HepG2 (cell line): ENCODE data around the gene FAM81A. TPM values are rescaled to one million over a fixed set of nuclear protein-coding genes. Genes with fewer than 3 reads are reported as not detected.

Source experiments
- ATAC-seq: fragments of 200-7000 bp; cut with Tn5 transposase; 3 replicates; pipeline ENCODE4 v1.9.1; 2020; ENCODE audit warnings: mild to moderate bottlenecking, moderate library complexity
- BruUV-seq: library from RNA; stranded (reverse); fragments of 400-500 nt; replicated peaks from 2 replicates; lab custom pipeline; 2021; lab: Mats Ljungman, UMichigan
- CTCF ChIA-PET: fragments of 300-600 bp; formaldehyde crosslinking; extraction: SDS; loops from one replicate; lab custom pipeline; 2021; ENCODE audit warnings: low total read pairs, inconsistent platforms, low intra/inter-chr PET ratio; lab: Yijun Ruan, JAX
- POLR2A ChIA-PET: fragments of 350-600 bp; sonication (Branson Sonifier 250); formaldehyde crosslinking; loops from one replicate; lab custom pipeline; 2020; ENCODE audit warnings: antibody characterized with exemption, inconsistent platforms; lab: Yijun Ruan, JAX
- DNase-seq: peaks from one replicate; pipeline ENCODE4 v3.0.0-alpha.2; 2015; ENCODE audit warnings: low spot score
- FAIRE-seq: peaks from 3 replicates; lab custom pipeline; 2011; peaks lifted over from hg19 to GRCh38; lab: Jason Lieb, UNC
- H2AFZ ChIP-seq: one replicate; pipeline ENCODE4 v1.6.1; 2011; ENCODE audit warnings: low read length, inconsistent platforms
- H3K27ac ChIP-seq: fragments of 300-600 bp; 3 replicates; pipeline ENCODE4 v1.8.0; 2011; ENCODE audit warnings: mixed run types, mild to moderate bottlenecking, mixed read lengths, low read length, inconsistent platforms; ENCODE audit not compliant: insufficient read depth; ENCODE audit errors: extremely low read length
- H3K27me3 ChIP-seq, 2 experiments: fragments of 200-600 bp in 1 of 2; 2 replicates in 1 of 2; 3 replicates in 1 of 2; pipeline versions ENCODE4 v1.6.0 to v1.8.0; 2011; ENCODE audit warnings: low read length in 2 of 2, mild to moderate bottlenecking in 2 of 2, moderate library complexity in 2 of 2, inconsistent platforms in 1 of 2; ENCODE audit not compliant: insufficient read depth in 2 of 2, control insufficient read depth in 1 of 2
- H3K36me3 ChIP-seq, 2 experiments: fragments of 200-600 bp in 1 of 2; replicated peaks in 1 of 2; 2 replicates in 1 of 2; 3 replicates in 1 of 2; pipeline versions ENCODE4 v1.5.1 to v1.8.0; 2011; ENCODE audit warnings: low read length in 2 of 2, inconsistent platforms in 1 of 2; ENCODE audit not compliant: insufficient read depth in 2 of 2, control insufficient read depth in 1 of 2
- H3K4me1 ChIP-seq: 2 replicates; pipeline ENCODE4 v1.5.1; 2012; ENCODE audit warnings: low read length, inconsistent platforms; ENCODE audit not compliant: insufficient read depth
- H3K4me2 ChIP-seq: 2 replicates; pipeline ENCODE4 v1.6.0; 2011; ENCODE audit warnings: low read depth, low read length, inconsistent platforms
- H3K4me3 ChIP-seq, 3 experiments: fragments of 200-600 bp in 1 of 3; sonication (generic), shearing (Covaris generic) in 1 of 3; replicated peaks in 1 of 3; 2 replicates each; pipeline ENCODE4 v1.5.1; 2011 to 2016; ENCODE audit warnings: low read length in 3 of 3, inconsistent platforms in 2 of 3, low read depth in 2 of 3, mild to moderate bottlenecking in 2 of 3, control low read depth in 1 of 3, mixed read lengths in 1 of 3; ENCODE audit not compliant: insufficient read depth in 1 of 3
- H3K79me2 ChIP-seq: one replicate; pipeline ENCODE4 v1.6.1; 2011; ENCODE audit warnings: low read length, inconsistent platforms; ENCODE audit not compliant: insufficient read depth
- H3K9ac ChIP-seq: 2 replicates; pipeline ENCODE4 v1.6.0; 2011; ENCODE audit warnings: mild to moderate bottlenecking, low read depth, low read length, inconsistent platforms; ENCODE audit not compliant: insufficient read depth
- H3K9me3 ChIP-seq: 2 replicates; pipeline ENCODE4 v1.5.1; 2012; ENCODE audit warnings: mild to moderate bottlenecking, low read length
- H4K20me1 ChIP-seq: 2 replicates; pipeline ENCODE4 v1.6.0; 2011; ENCODE audit warnings: inconsistent platforms, mild to moderate bottlenecking, low read length, moderate library complexity; ENCODE audit not compliant: insufficient read depth
- JUN ChIP-seq: sonication (generic); formaldehyde crosslinking; IDR thresholded peaks from 2 replicates; pipeline ENCODE4 v1.4.0; 2020; ENCODE audit warnings: mild to moderate bottlenecking, missing genetic modification reagents
- MAX ChIP-seq: IDR thresholded peaks from 2 replicates; pipeline ENCODE4 v1.6.1; 2012; ENCODE audit warnings: inconsistent platforms
- ZNF331 ChIP-seq: sonication (generic); formaldehyde crosslinking; IDR thresholded peaks from 2 replicates; pipeline ENCODE4 v1.4.0; 2020; ENCODE audit warnings: missing genetic modification reagents
- ZNF646 ChIP-seq: sonication (generic); formaldehyde crosslinking; IDR thresholded peaks from 2 replicates; pipeline ENCODE4 v1.9.0; 2021; ENCODE audit warnings: mild to moderate bottlenecking, missing genetic modification reagents
- ZNF770 ChIP-seq: sonication (generic); formaldehyde crosslinking; IDR thresholded peaks from 2 replicates; pipeline ENCODE4 v1.5.0; 2020; ENCODE audit warnings: mild to moderate bottlenecking, missing genetic modification reagents
- WGBS: methylation state at CpG from one replicate; pipeline ENCODE4 v1.1.6; 2017; ENCODE audit warnings: low lambda C conversion rate; 5-methylcytosine and 5-hydroxymethylcytosine counted together
- in situ Hi-C: cut with HindIII; loops from 2 replicates; pipeline ENCODE4 v1.10.0; 2017; ENCODE audit warnings: low pct_unique_long_range_greater_than_20kb; ENCODE audit not compliant: extremely low pct_ligation_motif_present
- intact Hi-C: fragments of 100-400 bp; cut with micrococcal nuclease; formaldehyde crosslinking; loops from one replicate; pipeline ENCODE4 v1.10.0; 2022; ENCODE audit not compliant: unreplicated experiment
- polyA plus RNA-seq, 8 experiments: library from polyadenylated mRNA; depleted of rRNA in 3 of 8; stranded (reverse) in 7 of 8; unstranded in 1 of 8; fragments of >200 nt; fragmentation: Illumina TruSeq in 4 of 8; extraction: Trizol in 4 of 8; gene quantifications; 2 replicates each; pipeline versions ENCODE4 v1.2.1 to v1.2.3, GENCODE V29; 2011 to 2016; ENCODE audit warnings: low read depth in 4 of 8, missing spikeins in 1 of 8, mixed read lengths in 1 of 8; ENCODE audit not compliant: insufficient read depth in 1 of 8
- total RNA-seq, 5 experiments: library from RNA; depleted of rRNA; stranded (reverse); fragments of >200 nt; fragmentation: Illumina TruSeq; extraction: Trizol; gene quantifications; 2 replicates each; pipeline ENCODE4 v1.2.3, GENCODE V29; 2016; ENCODE audit warnings: low read depth in 1 of 5

Gene FAM81A
- total and polyA plus RNA-seq, 2 of the 13 experiments (the other 11 are each of a cell fraction or from before 2014, with no cell fraction given) = 0.09 TPM; not detected in 1

- H3K9me3 ChIP-seq = no peaks in the 10 kb centered on the region
- H3K27ac ChIP-seq = no peak overlapping the region
- CTCF ChIA-PET = no interaction called here
These were observed 129.3 kb downstream of the FAM81A start for GRCh38 chr15:59567324-59567723.

GRCh38 chr15:59569477-59569876 lies 131.5 kb downstream of the FAM81A start:
- DNase-seq (no peak), FAIRE-seq (no peak), ATAC-seq (peak; percentile 47; the same call in 1 of the 3 replicates)
- 79% methylated on average over 8 of the region's 8 CpGs for WGBS
- Histone ChIP-seq H3K27me3 (peaks cover 0 to 6% of the 10 kb centered on the region in 2 experiments; a peak in 1 of 5 replicates), H3K4me2 (no peak overlapping the region), H3K79me2 (no peaks in the 10 kb centered on the region), H3K9ac (no peak overlapping the region), H3K36me3 (no peaks in the 10 kb centered on the region), H2AFZ (no peak overlapping the region), H3K4me3 (no peak overlapping the region), H3K4me1 (peaks cover 28% of the 10 kb centered on the region), H3K9me3 (no peaks in the 10 kb centered on the region), H3K27ac (no peak overlapping the region), H4K20me1 (no peaks in the 10 kb centered on the region)
- intact Hi-C loops (no loop called here), in situ Hi-C loops (no loop called here)
- CTCF ChIA-PET = no interaction called here
- BruUV-seq = no TSS peak
- POLR2A ChIA-PET = no interaction called here
- TF ChIP-seq ZNF331 (CRISPR knock-in tag) (no peak), JUN (CRISPR knock-in tag) (no peak), ZNF646 (no peak)

More at GRCh38 chr15:59567324-59567723, 129.3 kb downstream of the FAM81A start:
- H3K4me3 ChIP-seq = no peak overlapping the region
- ATAC-seq (no peak), FAIRE-seq (no peak), DNase-seq (no peak)
- H3K9ac ChIP-seq = no peak overlapping the region
- BruUV-seq = no TSS peak
- H3K79me2 ChIP-seq = no peaks in the 10 kb centered on the region
- in situ Hi-C loops (no loop called here), intact Hi-C loops (no loop called here)
- H3K36me3 ChIP-seq = no peaks in the 10 kb centered on the region
- POLR2A ChIA-PET = no interaction called here
- H3K27me3 ChIP-seq = peaks cover 0 to 6% of the 10 kb centered on the region in 2 experiments; a peak in 1 of 5 replicates
- H3K4me2 ChIP-seq = no peak overlapping the region
- H3K4me1 ChIP-seq = peaks cover 27% of the 10 kb centered on the region
- WGBS = 70% methylated on average over 1 of the region's 1 CpG
- H2AFZ ChIP-seq = no peak overlapping the region
- H4K20me1 ChIP-seq = no peaks in the 10 kb centered on the region
- TF ChIP-seq MAX = no peak
- TF ChIP-seq ZNF770 = no peak
